HG03469 (cell line): ENCODE measurements around the gene LYST.

ENCODE experiments used
- ATAC-seq: cut with Tn5 transposase; IDR thresholded peaks from one replicate; pipeline ENCODE4 v1.9.1; 2021; ENCODE audit warnings: mild to moderate bottlenecking, moderate library complexity, moderate number of reproducible peaks; ENCODE audit not compliant: unreplicated experiment

The LYST gene

DNA sequence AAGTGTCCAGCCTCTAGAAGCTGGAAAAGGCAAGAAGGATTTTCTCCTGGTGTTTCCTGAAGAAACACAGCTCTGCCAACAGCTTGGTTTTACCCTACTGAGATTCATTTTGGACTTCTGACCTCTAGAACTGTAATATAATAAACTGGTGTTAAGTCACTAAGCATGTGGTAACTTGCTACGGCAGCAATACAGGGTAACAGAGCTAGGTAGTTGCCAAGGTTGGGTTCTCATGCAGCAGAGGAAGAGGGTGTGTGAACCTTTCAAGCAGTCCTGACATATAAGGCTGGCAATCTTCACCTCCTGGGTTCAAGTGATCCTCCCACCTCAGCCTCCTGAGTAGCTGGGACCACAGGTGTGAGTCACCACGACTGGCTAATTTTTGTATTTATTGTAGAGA, 253.1 kb downstream of the LYST start:
- no peak for ATAC-seq

DNA sequence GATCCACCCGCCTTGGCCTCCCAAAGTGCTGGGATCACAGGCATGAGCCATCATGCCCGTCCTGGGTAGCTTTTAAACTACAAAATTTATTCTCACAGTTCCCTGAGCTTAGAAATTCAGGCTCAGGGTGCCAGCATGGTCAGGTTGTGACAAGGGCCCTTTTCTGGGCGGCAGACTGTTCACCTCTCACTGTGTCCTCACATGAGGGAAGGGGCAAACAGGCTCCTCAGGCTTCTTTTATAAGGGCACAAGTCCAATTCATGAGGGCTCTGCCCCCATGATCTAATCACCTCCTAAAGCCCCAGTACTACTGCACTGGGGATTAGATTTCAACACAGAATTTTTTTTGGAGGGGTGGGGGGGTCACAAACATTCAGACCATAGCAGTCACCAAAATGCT, 253.9 kb downstream of the LYST start:
- no peak for ATAC-seq
